OCI-LY1 (cell line): ENCODE measurements around the gene JOSD2.

ENCODE experiments used
- CTCF ChIP-seq: fragments of 200-600 bp; sonication (generic), shearing (Covaris generic); IDR thresholded peaks from 2 replicates; pipeline ENCODE4 v1.5.1; 2017; ENCODE audit warnings: mild to moderate bottlenecking, antibody characterized with exemption, low read length, moderate library complexity, mixed read lengths
- EZH2 ChIP-seq: fragments of 200-600 bp; sonication (generic), shearing (Covaris generic); IDR thresholded peaks from 2 replicates; pipeline ENCODE4 v1.8.0; 2017; ENCODE audit warnings: borderline replicate concordance, mixed run types, mild to moderate bottlenecking, antibody characterized with exemption, low read length, moderate library complexity, mixed read lengths

- TF ChIP-seq CTCF (no peak), EZH2 (no peak)
Measured at GRCh38 chr19:50466706-50467039, 44.3 kb downstream of the JOSD2 start.
